ENCODE measurements around the gene AARS2. TPM values are rescaled to one million over a fixed set of nuclear protein-coding genes. Genes with fewer than 3 reads are reported as not detected.

AARS2 gene
- total and polyA plus RNA-seq, 10 of the 15 experiments (the other 5 are each of a cell fraction or from before 2014, with no cell fraction given), result 0.71 to 18.3 (median 12.7) TPM

GRCh38 chr6:44263354-44264100 lies 49.6 kb downstream of the AARS2 start (continued):
- TF ChIP-seq, protein P1, sequence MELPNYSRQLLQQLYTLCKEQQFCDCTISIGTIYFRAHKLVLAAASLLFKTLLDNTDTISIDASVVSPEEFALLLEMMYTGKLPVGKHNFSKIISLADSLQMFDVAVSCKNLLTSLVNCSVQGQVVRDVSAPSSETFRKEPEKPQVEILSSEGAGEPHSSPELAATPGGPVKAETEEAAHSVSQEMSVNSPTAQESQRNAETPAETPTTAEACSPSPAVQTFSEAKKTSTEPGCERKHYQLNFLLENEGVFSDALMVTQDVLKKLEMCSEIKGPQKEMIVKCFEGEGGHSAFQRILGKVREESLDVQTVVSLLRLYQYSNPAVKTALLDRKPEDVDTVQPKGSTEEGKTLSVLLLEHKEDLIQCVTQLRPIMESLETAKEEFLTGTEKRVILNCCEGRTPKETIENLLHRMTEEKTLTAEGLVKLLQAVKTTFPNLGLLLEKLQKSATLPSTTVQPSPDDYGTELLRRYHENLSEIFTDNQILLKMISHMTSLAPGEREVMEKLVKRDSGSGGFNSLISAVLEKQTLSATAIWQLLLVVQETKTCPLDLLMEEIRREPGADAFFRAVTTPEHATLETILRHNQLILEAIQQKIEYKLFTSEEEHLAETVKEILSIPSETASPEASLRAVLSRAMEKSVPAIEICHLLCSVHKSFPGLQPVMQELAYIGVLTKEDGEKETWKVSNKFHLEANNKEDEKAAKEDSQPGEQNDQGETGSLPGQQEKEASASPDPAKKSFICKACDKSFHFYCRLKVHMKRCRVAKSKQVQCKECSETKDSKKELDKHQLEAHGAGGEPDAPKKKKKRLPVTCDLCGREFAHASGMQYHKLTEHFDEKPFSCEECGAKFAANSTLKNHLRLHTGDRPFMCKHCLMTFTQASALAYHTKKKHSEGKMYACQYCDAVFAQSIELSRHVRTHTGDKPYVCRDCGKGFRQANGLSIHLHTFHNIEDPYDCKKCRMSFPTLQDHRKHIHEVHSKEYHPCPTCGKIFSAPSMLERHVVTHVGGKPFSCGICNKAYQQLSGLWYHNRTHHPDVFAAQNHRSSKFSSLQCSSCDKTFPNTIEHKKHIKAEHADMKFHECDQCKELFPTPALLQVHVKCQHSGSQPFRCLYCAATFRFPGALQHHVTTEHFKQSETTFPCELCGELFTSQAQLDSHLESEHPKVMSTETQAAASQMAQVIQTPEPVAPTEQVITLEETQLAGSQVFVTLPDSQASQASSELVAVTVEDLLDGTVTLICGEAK (IDR thresholded peaks at IDR 0.05; ENCODE audit: borderline replicate concordance), result no peak
- TF ChIP-seq RAD21 (IDR thresholded peaks at IDR 0.05; ENCODE audit: insufficient read depth, low read depth, low read length) (no peak), NFYB (IDR thresholded peaks at IDR 0.05; ENCODE audit: insufficient read depth, low read depth, low read length) (no peak), CHD2 (IDR thresholded peaks at IDR 0.05; ENCODE audit: borderline replicate concordance, low read depth, low read length) (0 out of 2 replicates have a peak, but pooled peaks have one; percentile 54), BACH1 (IDR thresholded peaks at IDR 0.05; ENCODE audit: borderline replicate concordance) (peak; percentile 59; the same call in 1 of the 2 replicates), ZNF274 (IDR thresholded peaks at IDR 0.05; ENCODE audit: insufficient read depth, insufficient read length) (no peak), TCF7 (IDR thresholded peaks at IDR 0.05; ENCODE audit: borderline replicate concordance) (no peak), BMI1 (IDR thresholded peaks at IDR 0.05; ENCODE audit: borderline replicate concordance) (peak; percentile 20; the same call in 1 of the 2 replicates), CHD1 (IDR thresholded peaks at IDR 0.05; ENCODE audit: low read depth, low read length) (no peak), HDGF (IDR thresholded peaks at IDR 0.05) (peak; percentile 12), POLR2AphosphoS5 (IDR thresholded peaks at IDR 0.05; ENCODE audit: low read length) (peak; percentile 75), ZSCAN29 (IDR thresholded peaks at IDR 0.05) (no peak), USF2 (IDR thresholded peaks at IDR 0.05; ENCODE audit: borderline replicate concordance, low read depth, low read length) (peak; percentile 11; the same call in 1 of the 2 replicates)
- TF ChIP-seq, protein P2, sequence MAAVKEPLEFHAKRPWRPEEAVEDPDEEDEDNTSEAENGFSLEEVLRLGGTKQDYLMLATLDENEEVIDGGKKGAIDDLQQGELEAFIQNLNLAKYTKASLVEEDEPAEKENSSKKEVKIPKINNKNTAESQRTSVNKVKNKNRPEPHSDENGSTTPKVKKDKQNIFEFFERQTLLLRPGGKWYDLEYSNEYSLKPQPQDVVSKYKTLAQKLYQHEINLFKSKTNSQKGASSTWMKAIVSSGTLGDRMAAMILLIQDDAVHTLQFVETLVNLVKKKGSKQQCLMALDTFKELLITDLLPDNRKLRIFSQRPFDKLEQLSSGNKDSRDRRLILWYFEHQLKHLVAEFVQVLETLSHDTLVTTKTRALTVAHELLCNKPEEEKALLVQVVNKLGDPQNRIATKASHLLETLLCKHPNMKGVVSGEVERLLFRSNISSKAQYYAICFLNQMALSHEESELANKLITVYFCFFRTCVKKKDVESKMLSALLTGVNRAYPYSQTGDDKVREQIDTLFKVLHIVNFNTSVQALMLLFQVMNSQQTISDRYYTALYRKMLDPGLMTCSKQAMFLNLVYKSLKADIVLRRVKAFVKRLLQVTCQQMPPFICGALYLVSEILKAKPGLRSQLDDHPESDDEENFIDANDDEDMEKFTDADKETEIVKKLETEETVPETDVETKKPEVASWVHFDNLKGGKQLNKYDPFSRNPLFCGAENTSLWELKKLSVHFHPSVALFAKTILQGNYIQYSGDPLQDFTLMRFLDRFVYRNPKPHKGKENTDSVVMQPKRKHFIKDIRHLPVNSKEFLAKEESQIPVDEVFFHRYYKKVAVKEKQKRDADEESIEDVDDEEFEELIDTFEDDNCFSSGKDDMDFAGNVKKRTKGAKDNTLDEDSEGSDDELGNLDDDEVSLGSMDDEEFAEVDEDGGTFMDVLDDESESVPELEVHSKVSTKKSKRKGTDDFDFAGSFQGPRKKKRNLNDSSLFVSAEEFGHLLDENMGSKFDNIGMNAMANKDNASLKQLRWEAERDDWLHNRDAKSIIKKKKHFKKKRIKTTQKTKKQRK (IDR thresholded peaks at IDR 0.05; ENCODE audit: low read depth, low read length), result no peak
- TF ChIP-seq, protein P3, sequence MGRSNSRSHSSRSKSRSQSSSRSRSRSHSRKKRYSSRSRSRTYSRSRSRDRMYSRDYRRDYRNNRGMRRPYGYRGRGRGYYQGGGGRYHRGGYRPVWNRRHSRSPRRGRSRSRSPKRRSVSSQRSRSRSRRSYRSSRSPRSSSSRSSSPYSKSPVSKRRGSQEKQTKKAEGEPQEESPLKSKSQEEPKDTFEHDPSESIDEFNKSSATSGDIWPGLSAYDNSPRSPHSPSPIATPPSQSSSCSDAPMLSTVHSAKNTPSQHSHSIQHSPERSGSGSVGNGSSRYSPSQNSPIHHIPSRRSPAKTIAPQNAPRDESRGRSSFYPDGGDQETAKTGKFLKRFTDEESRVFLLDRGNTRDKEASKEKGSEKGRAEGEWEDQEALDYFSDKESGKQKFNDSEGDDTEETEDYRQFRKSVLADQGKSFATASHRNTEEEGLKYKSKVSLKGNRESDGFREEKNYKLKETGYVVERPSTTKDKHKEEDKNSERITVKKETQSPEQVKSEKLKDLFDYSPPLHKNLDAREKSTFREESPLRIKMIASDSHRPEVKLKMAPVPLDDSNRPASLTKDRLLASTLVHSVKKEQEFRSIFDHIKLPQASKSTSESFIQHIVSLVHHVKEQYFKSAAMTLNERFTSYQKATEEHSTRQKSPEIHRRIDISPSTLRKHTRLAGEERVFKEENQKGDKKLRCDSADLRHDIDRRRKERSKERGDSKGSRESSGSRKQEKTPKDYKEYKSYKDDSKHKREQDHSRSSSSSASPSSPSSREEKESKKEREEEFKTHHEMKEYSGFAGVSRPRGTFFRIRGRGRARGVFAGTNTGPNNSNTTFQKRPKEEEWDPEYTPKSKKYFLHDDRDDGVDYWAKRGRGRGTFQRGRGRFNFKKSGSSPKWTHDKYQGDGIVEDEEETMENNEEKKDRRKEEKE (IDR thresholded peaks at IDR 0.05), result no peak
